Measurements from ENCODE around the gene NKD2.

DNA sequence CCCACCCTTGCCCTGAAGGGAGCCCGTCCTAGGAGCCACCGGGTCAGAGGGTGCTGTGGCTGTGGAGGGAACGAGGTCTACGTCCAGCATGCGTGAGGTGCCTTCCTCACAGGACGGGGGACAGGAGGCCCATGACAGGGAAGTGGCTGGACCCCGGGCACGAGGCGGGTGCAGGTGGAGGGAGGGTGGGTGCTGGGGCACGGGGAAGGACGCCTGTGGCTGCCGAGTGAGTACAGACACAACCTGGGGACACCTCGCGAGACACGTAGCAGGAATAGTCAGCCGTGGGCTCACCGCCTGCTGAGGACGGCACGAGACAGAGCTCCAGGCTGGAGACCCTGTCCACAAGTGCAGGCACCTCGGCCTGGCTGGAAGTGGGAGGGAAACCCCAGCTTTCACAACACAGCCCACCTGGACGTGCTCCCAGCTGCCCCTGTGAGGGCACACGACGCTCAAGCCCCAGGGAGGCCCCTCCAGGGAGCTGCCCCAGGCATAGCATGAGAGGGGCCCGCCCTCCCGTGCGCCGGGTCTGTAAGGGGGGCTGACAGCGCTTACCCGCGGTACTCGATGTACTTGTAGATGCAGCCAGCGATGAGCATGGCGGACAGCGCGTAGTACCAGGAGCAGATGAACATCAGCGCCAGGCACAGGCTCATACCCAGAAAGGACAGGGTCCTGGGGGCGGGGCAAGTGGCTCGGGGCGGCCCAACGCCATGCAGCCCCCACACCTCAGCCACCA, 66.4 kb downstream of the NKD2 start:
- TF ChIP-seq EZH2phosphoT487 (IDR thresholded peaks at IDR 0.05; ENCODE audit: insufficient read depth, low read depth) (no peak), EZH2 (IDR thresholded peaks at IDR 0.05; ENCODE audit: insufficient read depth, poor library complexity, severe bottlenecking) (no peak)
